ENCODE measurements around the gene PPT2.
"Not testable (repeated sequence)": the region's sequence is repeated elsewhere in the genome, so short reads cannot be mapped to it uniquely, and the experiment has no call there.

The PPT2 gene

DNA sequence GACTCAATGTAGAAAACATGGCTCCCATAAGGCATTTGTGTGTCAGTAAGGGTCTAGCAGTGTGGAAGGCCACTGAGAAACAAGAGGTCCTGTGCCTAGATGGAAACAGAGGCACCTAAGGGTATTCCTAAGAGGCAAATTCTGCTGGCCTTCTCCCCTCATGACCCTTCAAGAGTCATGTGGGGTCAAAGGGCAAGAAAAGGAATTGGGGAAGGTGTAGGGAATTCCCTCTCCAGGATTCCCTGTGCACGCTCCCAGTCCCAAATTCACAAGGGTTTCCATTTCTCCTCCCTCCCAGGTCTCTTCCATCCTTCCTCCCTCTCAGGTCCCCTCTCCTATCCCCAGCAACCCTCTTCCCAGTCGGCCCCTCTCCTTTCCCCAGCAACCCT is 21.4 kb downstream of the PPT2 start:
- FAIRE-seq (no peak), DNase-seq (ENCODE audit: insufficient read length, low spot score) (no peak)

DNA sequence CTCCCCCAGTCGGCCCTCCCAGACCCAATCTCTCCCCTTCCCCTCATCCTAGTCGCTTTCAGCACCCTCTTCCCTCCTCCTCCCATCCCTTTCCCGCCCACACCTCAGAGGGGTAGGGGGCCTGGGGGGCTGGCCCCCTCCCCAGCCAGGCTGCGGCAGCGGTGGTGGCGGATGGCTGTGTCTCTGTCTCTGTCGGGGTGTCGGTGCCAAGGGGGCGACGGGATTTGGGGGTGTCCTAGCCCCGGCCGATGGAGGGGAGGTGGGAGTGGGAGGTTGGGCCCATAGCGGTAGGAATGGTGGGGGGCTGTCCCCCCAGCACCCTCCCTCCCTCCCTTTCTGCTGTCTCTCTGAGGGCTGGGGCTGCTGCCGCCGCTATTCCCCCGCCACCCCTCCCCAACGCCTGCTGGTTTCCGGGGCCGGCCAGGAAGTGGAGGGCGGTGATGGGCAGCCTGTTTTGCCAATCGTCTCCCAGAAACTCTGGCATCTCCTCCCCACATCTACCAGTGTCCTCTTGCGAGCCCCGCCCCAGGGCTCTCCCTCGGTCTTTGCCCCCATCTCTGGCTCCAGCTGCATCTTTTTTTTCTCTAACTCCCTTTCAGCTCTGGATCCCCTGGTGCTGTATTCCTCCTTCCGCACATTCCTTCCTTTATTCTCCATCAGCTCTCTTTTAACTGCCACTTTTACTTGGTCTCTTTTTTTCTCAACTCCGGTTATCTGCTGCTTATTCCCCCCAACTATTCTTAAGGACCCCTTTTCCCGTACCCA is 22.0 kb downstream of the PPT2 start, which contains the start of gene AGPAT1:
Gene AGPAT1, minus strand, starts transcription at position 374 of the 765 bp plus-strand sequence. CDS start 4,588 bp downstream, outside the sequence.
- DNase-seq (ENCODE audit: insufficient read length, low spot score) (peak; percentile 97), FAIRE-seq (no peak)

DNA sequence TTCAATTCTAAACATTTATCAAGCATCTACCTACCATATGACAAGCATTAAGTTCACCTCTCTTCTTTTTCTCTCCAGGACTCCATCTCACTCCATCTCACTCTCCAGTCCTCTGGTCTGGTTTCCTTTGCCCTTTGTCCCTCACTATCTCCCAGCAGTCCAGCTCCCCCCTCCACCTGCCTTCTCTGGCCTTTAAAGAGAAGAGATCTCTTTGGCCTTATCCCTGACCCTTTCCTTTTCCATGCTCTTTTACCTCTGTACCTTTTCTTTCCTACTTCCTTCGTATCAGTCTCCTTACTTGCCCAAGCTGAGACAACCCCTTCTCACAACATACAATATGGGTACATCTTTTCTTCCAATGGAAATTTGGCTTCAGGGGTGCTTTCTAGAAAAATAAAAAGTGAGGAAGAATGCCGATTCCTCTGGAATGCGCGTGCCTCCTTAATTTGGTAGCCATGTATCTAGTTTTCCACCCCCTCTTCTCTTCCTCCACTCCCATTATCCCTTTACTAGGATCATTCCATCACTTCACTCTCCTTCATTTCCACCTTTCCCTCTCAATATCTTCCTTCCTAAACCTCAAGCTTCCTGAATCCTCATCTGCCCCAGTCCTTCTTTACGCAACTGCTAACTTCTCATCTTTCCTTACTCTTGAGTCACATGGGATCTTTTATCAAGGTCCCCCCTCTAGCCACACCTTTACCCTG is 22.7 kb downstream of the PPT2 start:
- FAIRE-seq (no peak), DNase-seq (ENCODE audit: insufficient read length, low spot score) (no peak)

DNA sequence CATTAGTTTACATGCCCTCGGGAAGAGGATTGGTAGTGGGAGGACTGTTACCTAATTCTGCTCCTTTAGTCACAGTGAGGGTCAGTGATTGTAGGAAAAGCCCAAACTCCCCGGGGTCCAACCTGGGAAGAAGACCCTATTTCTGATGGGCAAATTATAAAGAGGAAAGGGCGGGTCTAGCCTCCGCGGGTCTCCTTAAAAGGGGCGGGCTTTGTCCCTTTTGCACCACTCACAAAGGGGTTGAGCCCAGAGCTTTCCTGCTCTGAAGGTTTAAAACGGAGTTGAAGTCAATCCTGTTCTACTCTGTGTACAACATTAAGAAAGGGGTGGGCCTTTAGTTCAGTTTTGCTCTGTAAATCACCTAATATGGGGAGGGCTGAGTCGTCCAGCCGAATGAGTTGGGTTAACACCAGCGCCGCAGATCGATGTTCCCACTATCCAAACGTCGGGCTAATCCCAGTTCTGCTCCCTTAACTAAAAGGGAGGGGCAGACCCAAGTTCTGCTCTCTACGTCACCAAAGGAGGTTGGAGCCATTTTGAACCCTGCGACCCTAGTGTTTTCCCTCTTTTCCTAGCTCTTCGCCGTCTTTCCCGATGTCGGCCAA is 23.3 kb downstream of the PPT2 start:
- no peak for FAIRE-seq
- DNase-seq (ENCODE audit: insufficient read length, low spot score): no peak

DNA sequence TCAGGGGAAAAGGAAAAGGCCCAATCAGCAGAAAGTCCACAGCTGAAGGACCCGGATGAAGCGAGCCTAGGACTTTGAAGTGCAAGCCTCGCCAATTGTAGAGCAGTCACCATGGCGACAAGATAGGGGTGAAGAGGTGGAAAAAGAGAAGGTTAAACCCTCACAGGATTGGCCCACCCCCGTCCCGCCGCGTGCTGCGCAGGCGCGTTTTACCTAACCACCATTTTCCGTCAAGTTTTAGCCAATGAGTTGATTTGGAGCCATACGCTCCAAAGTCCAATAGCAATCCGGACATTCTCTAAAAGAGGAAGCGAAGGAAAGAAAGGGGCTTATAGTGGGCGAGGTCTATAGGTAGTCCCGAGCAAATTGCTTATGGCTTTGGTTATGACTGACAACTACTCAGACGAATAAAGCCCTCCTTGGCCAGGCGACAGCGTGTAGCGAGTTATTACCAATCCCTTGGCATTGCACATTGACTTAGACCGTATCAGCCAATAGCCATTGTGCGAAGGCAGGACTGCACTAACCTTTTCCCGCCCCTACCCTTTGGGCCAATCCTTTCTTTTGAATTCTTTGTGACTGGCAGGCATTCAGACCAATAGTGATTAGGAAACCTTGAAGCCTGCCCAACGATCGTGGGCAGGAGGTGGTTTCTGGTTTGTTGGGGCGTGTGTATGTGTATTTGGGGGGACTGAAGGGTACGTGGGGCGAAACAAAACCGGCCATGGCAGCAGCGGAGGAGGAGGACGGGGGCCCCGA is 24.0 kb downstream of the PPT2 start, which contains the start of gene RNF5:
Gene RNF5, plus strand, starts transcription at position 618 of the 759 bp plus-strand sequence. Its CDS starts 107 bp downstream, at position 725.
- FAIRE-seq (peak; percentile 92), DNase-seq (ENCODE audit: insufficient read length, low spot score) (peak; percentile 97)

DNA sequence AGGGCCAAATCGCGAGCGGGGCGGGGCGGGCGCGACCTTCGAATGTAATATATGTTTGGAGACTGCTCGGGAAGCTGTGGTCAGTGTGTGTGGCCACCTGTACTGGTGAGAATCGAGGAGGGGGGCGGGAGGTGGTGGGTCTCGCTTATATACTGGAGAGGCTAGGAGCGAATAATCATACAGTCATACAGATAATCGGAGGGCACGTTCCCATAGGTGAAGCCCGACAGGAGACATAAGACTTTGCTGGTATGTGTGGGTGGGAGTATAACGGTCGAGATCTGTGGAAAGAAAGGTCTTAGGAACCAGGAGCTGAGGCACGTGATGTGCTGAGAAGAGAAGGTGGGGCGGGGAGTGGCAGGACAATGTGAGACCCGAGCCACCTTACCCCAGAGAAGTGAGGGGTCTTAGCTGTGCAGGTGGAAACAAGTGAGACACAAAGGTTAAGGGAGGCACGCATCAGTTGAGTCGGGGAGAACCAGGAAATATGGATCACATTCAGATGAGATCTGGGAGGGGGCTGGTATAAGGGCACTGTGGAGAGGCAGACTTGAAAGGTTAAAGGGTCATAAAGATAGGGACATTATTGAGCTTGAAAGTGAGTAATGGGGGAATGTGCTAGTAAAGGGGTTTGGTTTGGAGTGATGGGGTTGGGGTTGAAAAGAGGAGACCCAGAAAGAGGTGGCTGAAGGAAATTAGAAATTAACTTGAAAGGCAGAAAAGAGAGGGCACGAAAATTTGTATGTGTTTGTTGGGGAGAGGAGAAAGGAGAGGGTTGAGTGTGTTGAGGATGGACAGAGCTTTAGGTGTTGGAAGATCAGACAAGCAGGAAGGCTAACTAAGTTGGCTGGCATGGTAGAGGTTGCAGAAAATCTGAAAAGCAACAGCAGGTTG is 24.9 kb downstream of the PPT2 start:
- no peak for FAIRE-seq
- DNase-seq (ENCODE audit: insufficient read length, low spot score): no peak

DNA sequence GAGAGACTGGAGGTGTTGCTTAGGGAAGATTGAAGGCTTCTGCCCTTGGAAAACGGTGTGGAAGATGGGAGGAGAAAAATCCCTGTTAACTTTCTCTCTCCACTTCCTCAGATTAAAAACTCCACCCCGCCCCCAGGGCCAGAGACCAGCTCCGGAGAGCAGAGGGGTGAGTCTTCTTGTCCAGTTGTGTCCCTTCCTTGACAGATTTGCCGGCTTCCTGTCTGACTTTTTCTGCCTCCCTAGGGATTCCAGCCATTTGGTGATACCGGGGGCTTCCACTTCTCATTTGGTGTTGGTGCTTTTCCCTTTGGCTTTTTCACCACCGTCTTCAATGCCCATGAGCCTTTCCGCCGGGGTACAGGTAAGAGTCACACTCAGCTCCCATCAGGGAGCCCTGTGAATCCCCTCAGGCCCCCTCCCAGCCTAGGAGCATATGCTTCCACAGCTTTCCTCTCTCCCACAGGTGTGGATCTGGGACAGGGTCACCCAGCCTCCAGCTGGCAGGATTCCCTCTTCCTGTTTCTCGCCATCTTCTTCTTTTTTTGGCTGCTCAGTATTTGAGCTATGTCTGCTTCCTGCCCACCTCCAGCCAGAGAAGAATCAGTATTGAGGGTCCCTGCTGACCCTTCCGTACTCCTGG is 25.9 kb downstream of the PPT2 start:
- FAIRE-seq (no peak), DNase-seq (ENCODE audit: insufficient read length, low spot score) (no peak)

DNA sequence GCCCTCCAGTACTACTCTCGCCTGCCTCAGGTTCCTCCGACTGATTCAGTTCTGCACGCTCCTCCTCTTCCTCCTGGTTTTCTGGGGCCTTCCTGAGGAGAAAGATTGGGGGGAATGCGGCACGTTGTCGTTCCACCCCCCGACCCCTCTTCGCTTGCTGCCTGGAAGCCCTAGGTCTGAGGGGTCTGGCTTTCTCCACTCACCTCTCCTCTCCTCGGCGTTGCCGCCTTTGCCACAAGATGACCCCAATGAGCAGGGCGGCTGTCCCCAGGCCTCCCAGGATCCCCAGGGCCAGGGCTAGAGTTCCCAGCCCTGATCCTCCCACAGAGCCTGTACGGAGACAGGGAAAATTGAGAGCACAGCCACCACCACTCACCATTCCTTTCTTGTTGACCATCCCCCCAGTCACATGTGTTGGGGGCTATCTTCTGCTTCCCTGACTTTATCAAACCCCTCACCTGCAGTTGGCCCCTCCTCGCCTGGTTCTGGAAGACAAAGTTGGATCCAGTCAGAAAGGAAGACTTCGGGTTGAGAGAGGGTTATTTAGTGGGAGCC is 27.3 kb downstream of the PPT2 start:
- no peak for DNase-seq (ENCODE audit: insufficient read length, low spot score)
- FAIRE-seq: no peak

DNA sequence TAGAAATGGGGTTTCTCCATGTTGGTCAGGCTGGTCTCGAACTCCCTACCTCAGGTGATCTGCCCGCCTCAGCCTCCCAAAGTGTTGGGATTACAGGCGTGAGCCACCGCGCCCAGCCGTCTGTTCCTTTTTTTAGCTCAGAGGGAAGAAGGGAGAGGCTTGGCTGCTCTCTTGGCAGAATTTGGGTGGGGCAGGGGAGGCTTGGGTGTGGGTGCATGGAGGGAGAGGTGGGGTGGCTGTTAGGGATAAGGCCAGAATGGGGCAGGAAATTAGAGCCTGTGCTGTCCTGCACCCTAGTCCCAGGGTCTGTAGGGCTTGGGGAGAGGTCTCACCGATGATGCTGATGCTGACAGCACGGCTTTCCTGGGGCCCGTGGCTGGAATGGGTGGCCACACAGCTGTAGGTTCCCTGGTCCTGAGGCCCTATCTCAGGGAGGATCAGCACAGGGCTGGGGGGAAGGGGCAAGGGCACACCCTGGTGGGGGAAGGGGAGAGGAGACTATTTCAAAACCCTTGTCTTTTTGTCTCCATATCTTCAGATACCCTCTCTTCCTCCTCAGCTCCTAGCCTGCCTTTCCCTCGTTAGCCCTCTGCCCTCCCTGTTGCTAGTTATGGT is 28.1 kb downstream of the PPT2 start:
- DNase-seq (ENCODE audit: insufficient read length, low spot score) (no peak), FAIRE-seq (no peak)

DNA sequence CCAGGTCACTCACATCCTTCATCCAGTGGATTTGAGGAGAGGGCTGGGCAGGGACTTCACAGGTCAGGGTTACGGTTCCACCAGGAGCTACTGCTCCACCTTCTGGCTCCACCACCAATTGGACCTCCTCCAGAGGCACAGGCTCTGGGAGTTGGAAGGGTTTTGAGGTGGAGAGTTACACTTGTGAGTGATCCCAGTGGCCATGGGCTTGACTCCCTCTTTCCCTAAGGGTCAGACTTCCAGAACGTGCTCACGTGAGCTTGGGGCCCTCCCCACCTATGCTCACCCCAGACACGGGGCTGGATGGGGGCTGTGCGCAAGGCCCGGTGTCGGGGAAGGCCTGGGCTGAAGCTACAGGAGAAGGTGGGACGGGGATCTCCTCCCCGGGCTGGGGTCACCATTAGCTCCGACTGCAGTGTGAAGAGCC is 28.6 kb downstream of the PPT2 start:
- FAIRE-seq (no peak), DNase-seq (ENCODE audit: insufficient read length, low spot score) (no peak)

DNA sequence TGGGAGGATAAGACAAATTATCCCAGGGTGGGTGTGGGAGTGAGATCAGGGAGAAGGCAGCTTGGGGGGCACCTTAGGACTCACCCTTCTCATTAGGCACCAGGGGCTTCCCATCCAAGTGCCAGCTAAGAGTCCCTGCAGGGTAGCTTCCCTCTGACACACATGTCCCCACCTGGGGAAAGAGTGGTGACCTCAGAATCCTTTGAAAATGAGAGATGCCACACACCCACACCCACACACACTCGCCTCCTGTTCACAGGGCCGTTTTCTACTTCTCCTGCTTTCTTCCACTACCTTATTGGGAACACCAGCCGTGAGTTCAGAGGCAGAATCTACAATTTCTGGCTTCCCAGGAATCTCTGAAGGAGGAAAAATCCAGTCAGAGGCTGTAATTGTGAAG is 29.1 kb downstream of the PPT2 start:
- FAIRE-seq: no peak

DNA sequence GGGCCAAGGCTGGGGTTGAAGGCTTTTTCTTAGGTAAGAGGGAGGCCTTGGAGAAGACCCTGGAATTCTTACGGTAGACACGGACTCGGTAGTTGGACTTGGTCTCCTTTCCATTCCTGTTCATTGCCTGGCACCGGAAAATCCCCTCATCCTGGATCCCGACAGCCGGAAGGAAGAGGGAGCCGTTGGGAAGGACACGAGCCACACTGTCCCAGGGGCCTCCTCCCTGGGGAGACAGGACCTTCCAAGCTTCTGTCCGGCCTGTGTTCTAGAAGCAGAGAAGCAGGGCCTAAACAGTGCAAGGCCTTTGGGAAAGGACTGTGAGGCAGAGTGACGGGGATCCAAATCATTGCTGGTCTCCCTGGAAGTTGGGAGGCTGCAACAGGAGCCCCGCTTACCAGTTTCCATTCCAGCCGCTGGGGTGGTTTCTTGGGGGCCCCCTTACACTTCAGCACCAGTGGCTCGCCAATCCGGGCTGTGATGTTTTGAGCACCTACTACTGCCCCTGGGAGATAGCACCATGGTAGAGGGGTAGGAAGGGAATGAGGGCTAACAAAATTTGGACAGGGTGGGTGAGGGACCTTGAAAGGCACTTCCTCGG is 29.6 kb downstream of the PPT2 start:
- DNase-seq (ENCODE audit: insufficient read length, low spot score) (no peak), FAIRE-seq (no peak)

More for the DNA sequence above, 29.1 kb downstream of the PPT2 start:
- DNase-seq (ENCODE audit: insufficient read length, low spot score): no peak

DNA sequence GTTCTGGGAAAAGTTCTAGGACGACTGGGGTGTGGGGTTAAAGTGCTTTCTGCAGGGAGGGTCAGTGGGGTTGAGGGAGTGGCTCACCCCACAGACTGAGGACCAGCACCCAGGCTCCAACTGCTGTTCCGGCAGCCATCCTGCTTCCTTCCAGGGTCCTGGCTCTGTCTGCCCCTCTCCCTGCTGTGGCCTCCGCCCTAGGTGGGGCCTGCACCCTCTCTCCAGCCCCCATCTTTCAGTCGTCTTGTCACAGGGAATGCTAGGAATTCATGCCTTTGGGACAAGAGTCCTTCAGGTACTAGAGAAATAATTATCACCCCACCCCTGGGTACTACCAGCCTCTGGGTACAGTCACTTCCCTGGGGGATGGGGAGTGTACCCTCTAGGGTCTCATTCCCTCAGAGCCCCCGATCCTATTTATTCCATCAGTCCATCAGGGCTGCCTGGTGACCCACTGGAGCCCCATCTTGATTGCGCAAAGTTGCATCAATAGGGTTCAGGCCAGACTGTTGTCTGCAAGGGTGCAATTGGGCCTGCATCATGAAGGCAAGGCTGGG is 30.2 kb downstream of the PPT2 start, which contains the start of gene AGER:
Gene AGER, minus strand, starts transcription at position 170 of the 557 bp plus-strand sequence. Its CDS starts 31 bp downstream, at position 139.
- DNase-seq (ENCODE audit: insufficient read length, low spot score): no peak
- FAIRE-seq: no peak

DNA sequence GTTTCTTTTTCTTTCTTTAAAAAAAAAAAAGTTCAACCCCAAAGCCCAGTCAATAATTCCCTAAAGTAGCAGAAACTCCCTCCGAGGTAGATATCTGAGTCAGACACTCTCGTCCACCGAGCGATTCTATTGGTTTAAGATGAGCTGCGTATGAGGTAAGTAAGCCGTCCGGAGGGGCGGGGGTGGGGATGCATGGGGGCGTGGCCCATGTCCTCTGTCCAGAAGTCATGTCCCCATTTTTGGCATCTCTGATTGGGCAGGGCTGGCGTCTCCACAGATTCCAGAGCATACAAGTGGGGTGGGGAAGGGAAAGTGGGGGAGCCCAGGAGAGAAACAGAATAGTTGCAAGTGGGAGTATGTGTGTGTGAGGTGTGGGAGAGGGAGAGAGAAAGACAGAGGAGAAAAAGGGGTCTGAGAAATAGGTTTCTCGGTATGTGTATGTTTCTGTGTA is 31.8 kb downstream of the PPT2 start:
- not testable (repeated sequence) for DNase-seq (ENCODE audit: insufficient read length, low spot score)
- peak; percentile 63 for FAIRE-seq

DNA sequence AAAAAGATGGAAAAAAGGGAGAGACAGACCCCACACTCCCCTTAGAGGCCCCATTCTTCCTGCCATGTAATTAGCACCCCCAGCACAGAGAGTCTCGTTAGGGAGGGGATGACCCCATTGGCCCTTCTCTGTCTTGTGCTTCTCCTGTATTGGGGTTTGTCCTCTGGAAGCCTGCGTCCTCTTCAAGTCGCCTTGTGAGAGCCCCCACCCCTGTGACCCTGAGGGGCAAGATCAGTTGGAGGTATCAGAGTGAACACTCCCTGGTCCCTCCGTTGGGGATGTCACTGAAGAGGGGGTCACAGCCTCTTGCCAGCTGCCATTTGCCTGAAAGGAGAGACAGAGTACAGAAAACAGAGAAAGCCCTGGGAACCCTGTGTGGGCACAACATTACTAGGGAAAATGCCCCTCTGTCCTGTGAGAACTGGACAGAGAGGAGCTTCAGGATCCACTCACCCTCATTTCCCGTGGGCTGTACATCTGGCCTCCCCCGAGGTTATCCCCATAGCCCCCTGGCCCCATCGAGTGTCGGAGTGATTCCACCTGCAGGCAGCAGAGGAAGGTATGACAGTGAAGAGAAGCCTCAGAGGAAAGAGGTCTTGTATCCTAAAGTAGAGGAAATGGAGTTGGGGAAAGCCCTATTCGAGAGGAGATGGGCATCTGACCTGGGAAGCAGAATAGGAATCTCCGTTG is 32.4 kb downstream of the PPT2 start:
- not testable (repeated sequence) for FAIRE-seq; DNase-seq (ENCODE audit: insufficient read length, low spot score)

DNA sequence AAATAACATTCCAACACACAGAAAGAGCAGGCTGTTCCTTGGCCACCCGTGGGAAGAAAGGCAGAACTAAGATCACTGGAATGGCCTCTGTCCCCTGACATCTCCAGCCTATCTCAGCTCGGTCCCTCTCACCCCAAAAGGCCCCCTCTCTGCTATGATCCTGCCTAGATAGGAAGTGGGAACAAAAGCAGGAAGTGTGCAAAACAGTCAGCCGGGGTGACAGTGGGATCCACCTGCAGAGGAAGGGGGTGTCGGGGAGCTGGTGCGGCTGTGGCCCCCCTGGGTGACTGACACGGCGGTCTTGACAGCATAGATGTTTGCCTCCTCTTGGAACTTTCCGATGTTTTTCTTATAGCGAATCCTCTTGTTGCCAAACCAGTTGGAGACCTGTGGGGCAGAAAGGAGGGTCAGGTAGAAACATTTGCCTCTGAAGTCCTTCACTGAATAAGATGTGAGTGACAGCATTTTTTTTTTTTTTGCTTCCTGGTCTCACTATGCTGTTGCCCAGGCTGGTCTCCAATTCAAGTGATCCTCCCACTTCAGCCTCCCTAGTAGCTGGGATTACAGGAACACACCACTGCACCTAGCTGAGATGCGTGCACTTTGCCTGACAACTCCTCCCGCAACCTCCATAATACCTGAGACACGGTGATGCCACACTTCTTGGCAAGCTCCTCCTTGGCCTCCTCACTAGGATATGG is 33.2 kb downstream of the PPT2 start:
- DNase-seq (ENCODE audit: insufficient read length, low spot score): no peak
- FAIRE-seq: no peak

Measured in HTR-8/SVneo (cell line).